ENCODE measurements around the gene TMEM51. TPM values are rescaled to one million over a fixed set of nuclear protein-coding genes. Genes with fewer than 3 reads are reported as not detected.
A peak's percentile ranks its signal among the peaks of the same experiment; 100 is the strongest.

Gene TMEM51
- total and polyA plus RNA-seq, 2 of the 13 experiments (the other 11 are each of a cell fraction or from before 2014, with no cell fraction given) = 12.2 to 22.3 TPM

DNA sequence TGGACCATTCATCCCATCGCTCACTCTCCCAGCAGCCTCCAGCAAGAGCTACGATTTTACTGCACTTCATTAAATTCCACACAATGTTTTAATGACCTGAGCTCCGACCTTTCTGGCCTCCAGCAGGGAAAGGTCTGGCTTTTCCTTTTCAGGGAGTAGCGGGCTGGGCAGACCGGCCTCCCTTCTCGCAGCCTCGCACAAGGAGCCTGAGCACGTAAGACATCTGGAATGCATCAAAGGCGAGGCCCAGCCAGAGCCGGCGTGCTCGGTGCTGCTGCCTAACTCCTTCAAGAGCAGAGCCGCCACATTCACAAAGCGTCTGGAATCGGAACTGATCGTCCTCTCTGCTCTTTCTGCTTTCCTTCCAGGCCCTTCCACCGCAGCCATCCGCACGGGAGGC, 61.0 kb downstream of the TMEM51 start:
- ChIA-PET CTCF (ENCODE audit: low intra/inter-chr PET ratio, low total read pairs) (no interaction called here), POLR2A (no interaction called here)
- H4K20me1 ChIP-seq (ENCODE audit: insufficient read depth, low read length) = peaks cover 4% of the 10 kb centered on the region; the same call in 1 of the 2 replicates
- in situ Hi-C loops (cut with HindIII; ENCODE audit: extremely low pct_ligation_motif_present, low pct_unique_long_range_greater_than_20kb) (no loop called here), intact Hi-C loops (cut with micrococcal nuclease; ENCODE audit: unreplicated experiment) (no loop called here)
- no peak overlapping the region for H2AFZ ChIP-seq (ENCODE audit: low read length)
- no TSS peak for BruUV-seq (replicated peaks)
- H3K4me3 ChIP-seq (replicated peaks in 1 of 3; ENCODE audit: insufficient read depth in 1 of 3, low read depth in 2 of 3, low read length in 3 of 3) = no peak overlapping the region
- no peaks in the 10 kb centered on the region for H3K4me1 ChIP-seq (ENCODE audit: insufficient read depth, low read length)
- DNase-seq (ENCODE audit: low spot score) (no peak), ATAC-seq (no peak), FAIRE-seq (no peak)
- no peaks in the 10 kb centered on the region for H3K27me3 ChIP-seq (ENCODE audit: control insufficient read depth in 1 of 2, insufficient read depth in 2 of 2, low read length in 2 of 2)
- H3K9me3 ChIP-seq (ENCODE audit: low read length) = no peaks in the 10 kb centered on the region
- no peak overlapping the region for H3K4me2 ChIP-seq (ENCODE audit: low read depth, low read length)
- H3K36me3 ChIP-seq (replicated peaks in 1 of 2; ENCODE audit: control insufficient read depth in 1 of 2, insufficient read depth in 2 of 2, low read length in 2 of 2) = peaks cover 10 to 33% of the 10 kb centered on the region in 2 experiments
- H3K79me2 ChIP-seq (ENCODE audit: insufficient read depth, low read length) = peaks cover 3% of the 10 kb centered on the region
- WGBS (ENCODE audit: low lambda C conversion rate) = 83% methylated on average over 19 of the region's 19 CpGs
- TF ChIP-seq KLF11 (CRISPR knock-in tag; IDR thresholded peaks at IDR 0.05) (no peak), RBM22 (optimal IDR thresholded peaks at IDR 0.05; ENCODE audit: low read length) (peak; percentile 9)
- H3K9ac ChIP-seq (ENCODE audit: insufficient read depth, low read depth, low read length) = no peak overlapping the region
- H3K27ac ChIP-seq (ENCODE audit: extremely low read length, insufficient read depth, low read length) = no peak overlapping the region

DNA sequence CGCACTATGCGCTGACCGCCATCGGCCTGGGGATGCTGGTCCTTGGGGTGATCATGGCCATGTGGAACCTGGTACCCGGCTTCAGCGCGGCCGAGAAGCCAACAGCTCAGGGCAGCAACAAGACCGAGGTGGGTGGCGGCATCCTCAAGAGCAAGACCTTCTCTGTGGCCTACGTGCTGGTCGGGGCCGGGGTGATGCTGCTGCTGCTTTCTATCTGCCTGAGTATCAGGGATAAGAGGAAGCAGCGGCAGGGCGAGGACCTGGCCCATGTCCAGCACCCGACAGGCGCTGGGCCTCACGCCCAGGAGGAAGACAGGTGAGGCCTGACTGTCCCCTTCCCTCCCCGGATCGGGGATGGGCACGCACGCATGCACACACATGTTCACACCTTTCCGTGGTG, 61.6 kb downstream of the TMEM51 start:
- no peak overlapping the region for H3K4me2 ChIP-seq (ENCODE audit: low read depth, low read length)
- no peak for FAIRE-seq
- no peak overlapping the region for H3K27ac ChIP-seq (ENCODE audit: extremely low read length, insufficient read depth, low read length)
- H4K20me1 ChIP-seq (ENCODE audit: insufficient read depth, low read length) = peaks cover 4% of the 10 kb centered on the region; the same call in 1 of the 2 replicates
- no peak overlapping the region for H2AFZ ChIP-seq (ENCODE audit: low read length)
- H3K4me1 ChIP-seq (ENCODE audit: insufficient read depth, low read length) = 0 out of 2 replicates have a peak, but pooled peaks cover under 1% of the 10 kb centered on the region
- H3K36me3 ChIP-seq (replicated peaks in 1 of 2; ENCODE audit: control insufficient read depth in 1 of 2, insufficient read depth in 2 of 2, low read length in 2 of 2) = peaks cover 13 to 37% of the 10 kb centered on the region in 2 experiments
- H3K9ac ChIP-seq (ENCODE audit: insufficient read depth, low read depth, low read length) = no peak overlapping the region
- TF ChIP-seq SMYD3 (CRISPR knock-in tag; IDR thresholded peaks at IDR 0.05) (no peak), ZNF879 (CRISPR knock-in tag; IDR thresholded peaks at IDR 0.05) (no peak), AGO2 (optimal IDR thresholded peaks at IDR 0.05; ENCODE audit: low read depth, low read length) (peak; percentile 63), RBM22 (optimal IDR thresholded peaks at IDR 0.05; ENCODE audit: low read length) (peak; percentile 49), XBP1 (CRISPR knock-in tag; IDR thresholded peaks at IDR 0.05) (no peak), DNMT3B (CRISPR knock-in tag; conservative IDR thresholded peaks at IDR 0.05) (no peak), ZNF382 (CRISPR knock-in tag; IDR thresholded peaks at IDR 0.05; ENCODE audit: borderline replicate concordance) (no peak), SIX4 (CRISPR knock-in tag; IDR thresholded peaks at IDR 0.05) (no peak), TBL1XR1 (IDR thresholded peaks at IDR 0.05; ENCODE audit: borderline replicate concordance, low read length, partially characterized antibody) (no peak)
- TF ChIP-seq, protein P1, sequence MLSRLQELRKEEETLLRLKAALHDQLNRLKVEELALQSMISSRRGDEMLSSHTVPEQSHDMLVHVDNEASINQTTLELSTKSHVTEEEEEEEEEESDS (CRISPR knock-in tag; IDR thresholded peaks at IDR 0.05; ENCODE audit: borderline replicate concordance) = no peak
- TF ChIP-seq, protein P2, sequence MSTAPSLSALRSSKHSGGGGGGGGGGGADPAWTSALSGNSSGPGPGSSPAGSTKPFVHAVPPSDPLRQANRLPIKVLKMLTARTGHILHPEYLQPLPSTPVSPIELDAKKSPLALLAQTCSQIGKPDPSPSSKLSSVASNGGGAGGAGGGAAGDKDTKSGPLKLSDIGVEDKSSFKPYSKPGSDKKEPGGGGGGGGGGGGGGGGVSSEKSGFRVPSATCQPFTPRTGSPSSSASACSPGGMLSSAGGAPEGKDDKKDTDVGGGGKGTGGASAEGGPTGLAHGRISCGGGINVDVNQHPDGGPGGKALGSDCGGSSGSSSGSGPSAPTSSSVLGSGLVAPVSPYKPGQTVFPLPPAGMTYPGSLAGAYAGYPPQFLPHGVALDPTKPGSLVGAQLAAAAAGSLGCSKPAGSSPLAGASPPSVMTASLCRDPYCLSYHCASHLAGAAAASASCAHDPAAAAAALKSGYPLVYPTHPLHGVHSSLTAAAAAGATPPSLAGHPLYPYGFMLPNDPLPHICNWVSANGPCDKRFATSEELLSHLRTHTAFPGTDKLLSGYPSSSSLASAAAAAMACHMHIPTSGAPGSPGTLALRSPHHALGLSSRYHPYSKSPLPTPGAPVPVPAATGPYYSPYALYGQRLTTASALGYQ (CRISPR knock-in tag; IDR thresholded peaks at IDR 0.05) = no peak
- DNase-seq (ENCODE audit: low spot score) = no peak
- no peaks in the 10 kb centered on the region for H3K9me3 ChIP-seq (ENCODE audit: low read length)
- CTCF ChIA-PET (ENCODE audit: low intra/inter-chr PET ratio, low total read pairs) = no interaction called here
- POLR2A ChIA-PET = no interaction called here
- 91% methylated on average over 23 of the region's 23 CpGs for WGBS (ENCODE audit: low lambda C conversion rate)
- in situ Hi-C loops (cut with HindIII; ENCODE audit: extremely low pct_ligation_motif_present, low pct_unique_long_range_greater_than_20kb) (no loop called here), intact Hi-C loops (cut with micrococcal nuclease; ENCODE audit: unreplicated experiment) (no loop called here)
- no TSS peak for BruUV-seq (replicated peaks)
- no peak overlapping the region for H3K4me3 ChIP-seq (replicated peaks in 1 of 3; ENCODE audit: insufficient read depth in 1 of 3, low read depth in 2 of 3, low read length in 3 of 3)
- H3K27me3 ChIP-seq (ENCODE audit: control insufficient read depth in 1 of 2, insufficient read depth in 2 of 2, low read length in 2 of 2) = no peaks in the 10 kb centered on the region
- H3K79me2 ChIP-seq (ENCODE audit: insufficient read depth, low read length) = no peaks in the 10 kb centered on the region
- ATAC-seq = no peak
